ENCODE results near the gene MORF4L1. TPM values are rescaled to one million over a fixed set of nuclear protein-coding genes. Genes with fewer than 3 reads are reported as not detected.
"Not testable (repeated sequence)": the region's sequence is repeated elsewhere in the genome, so short reads cannot be mapped to it uniquely, and the experiment has no call there.

Gene MORF4L1
- total RNA-seq, 1 donor from 2014 or later: 491 TPM

- H3K4me3 Mint-ChIP-seq (ENCODE audit: unreplicated experiment): no peak overlapping the region
- no peak for DNase-seq (ENCODE audit: low spot score)
- peaks cover 6% of the 10 kb centered on the region for H3K36me3 Mint-ChIP-seq (ENCODE audit: low read depth)
- H3K27me3 Mint-ChIP-seq (ENCODE audit: low read depth): no peaks in the 10 kb centered on the region
- H3K4me1 Mint-ChIP-seq (ENCODE audit: low read depth): peaks cover 19% of the 10 kb centered on the region
- peaks cover 3% of the 10 kb centered on the region for H3K9me3 Mint-ChIP-seq (ENCODE audit: low read depth)
- no peak overlapping the region for H3K27ac Mint-ChIP-seq (ENCODE audit: unreplicated experiment)
- TF ChIP-seq, protein P1, sequence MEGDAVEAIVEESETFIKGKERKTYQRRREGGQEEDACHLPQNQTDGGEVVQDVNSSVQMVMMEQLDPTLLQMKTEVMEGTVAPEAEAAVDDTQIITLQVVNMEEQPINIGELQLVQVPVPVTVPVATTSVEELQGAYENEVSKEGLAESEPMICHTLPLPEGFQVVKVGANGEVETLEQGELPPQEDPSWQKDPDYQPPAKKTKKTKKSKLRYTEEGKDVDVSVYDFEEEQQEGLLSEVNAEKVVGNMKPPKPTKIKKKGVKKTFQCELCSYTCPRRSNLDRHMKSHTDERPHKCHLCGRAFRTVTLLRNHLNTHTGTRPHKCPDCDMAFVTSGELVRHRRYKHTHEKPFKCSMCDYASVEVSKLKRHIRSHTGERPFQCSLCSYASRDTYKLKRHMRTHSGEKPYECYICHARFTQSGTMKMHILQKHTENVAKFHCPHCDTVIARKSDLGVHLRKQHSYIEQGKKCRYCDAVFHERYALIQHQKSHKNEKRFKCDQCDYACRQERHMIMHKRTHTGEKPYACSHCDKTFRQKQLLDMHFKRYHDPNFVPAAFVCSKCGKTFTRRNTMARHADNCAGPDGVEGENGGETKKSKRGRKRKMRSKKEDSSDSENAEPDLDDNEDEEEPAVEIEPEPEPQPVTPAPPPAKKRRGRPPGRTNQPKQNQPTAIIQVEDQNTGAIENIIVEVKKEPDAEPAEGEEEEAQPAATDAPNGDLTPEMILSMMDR (IDR thresholded peaks at IDR 0.05): no peak
Observed at GRCh38 chr15:78850941-78851755, 21.5 kb upstream of the MORF4L1 start.

DNA sequence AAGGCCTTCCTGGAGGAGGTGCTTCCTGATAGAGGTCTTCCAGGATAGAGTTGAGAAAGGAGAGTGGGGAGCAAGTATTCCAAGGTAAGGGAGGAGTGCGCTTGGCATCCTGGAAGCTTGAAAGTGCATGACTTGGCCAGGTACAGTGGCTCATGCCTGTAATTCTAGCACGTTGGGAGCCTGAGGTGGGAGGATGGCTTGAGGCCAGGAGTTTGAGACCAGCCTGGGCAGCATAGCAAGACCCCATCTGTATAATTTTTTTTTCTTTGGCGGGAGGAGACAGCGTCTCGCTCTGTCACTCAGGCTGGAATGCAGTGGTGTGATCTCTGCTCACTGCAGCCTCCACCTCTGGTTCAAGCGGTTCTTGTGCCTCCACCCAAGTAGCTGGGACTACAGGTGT, 19.2 kb upstream of the MORF4L1 start:
- Mint-ChIP-seq H3K27me3 (ENCODE audit: low read depth) (no peaks in the 10 kb centered on the region), H3K4me3 (ENCODE audit: unreplicated experiment) (no peak overlapping the region), H3K27ac (ENCODE audit: unreplicated experiment) (no peak overlapping the region), H3K36me3 (ENCODE audit: low read depth) (peaks cover 5% of the 10 kb centered on the region), H3K4me1 (ENCODE audit: low read depth) (peaks cover 22% of the 10 kb centered on the region), H3K9me3 (ENCODE audit: low read depth) (peaks cover 3% of the 10 kb centered on the region)
- TF ChIP-seq, protein P1 (IDR thresholded peaks at IDR 0.05): no peak
- DNase-seq (ENCODE audit: low spot score): no peak

DNA sequence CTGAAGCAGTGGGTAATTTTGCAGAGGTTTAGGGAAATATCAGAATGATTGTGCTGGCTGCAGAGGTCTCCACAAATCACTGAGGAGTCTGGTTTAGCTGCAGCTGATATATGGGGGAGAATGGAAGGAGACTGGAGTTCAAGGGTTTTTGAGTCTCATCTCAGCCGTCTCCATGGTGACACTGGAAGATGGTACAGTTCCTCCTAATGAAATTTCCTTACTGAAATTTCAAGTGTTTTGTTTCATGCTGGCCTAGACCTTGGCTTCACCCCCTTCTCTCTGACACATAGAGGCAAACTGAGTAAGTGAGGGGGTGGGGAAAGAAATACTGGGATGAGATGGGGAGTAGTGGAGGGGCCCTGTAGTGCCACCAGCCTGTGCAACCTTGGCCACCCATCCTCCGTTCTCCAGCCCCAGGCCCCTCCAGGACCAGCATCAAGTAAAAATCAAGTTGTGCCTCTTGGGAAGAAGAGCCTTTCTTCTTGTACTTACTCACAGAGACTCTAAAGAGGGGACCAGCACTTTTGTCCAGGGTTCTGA, 17.8 kb upstream of the MORF4L1 start:
- peak overlapping the region; percentile 95 for H3K27ac Mint-ChIP-seq (ENCODE audit: unreplicated experiment)
- no peaks in the 10 kb centered on the region for H3K27me3 Mint-ChIP-seq (ENCODE audit: low read depth)
- H3K4me1 Mint-ChIP-seq (ENCODE audit: low read depth): peaks cover 24% of the 10 kb centered on the region
- DNase-seq (ENCODE audit: low spot score): no peak
- no peak overlapping the region for H3K4me3 Mint-ChIP-seq (ENCODE audit: unreplicated experiment)
- TF ChIP-seq, protein P1 (IDR thresholded peaks at IDR 0.05): no peak
- H3K9me3 Mint-ChIP-seq (ENCODE audit: low read depth): peaks cover 3% of the 10 kb centered on the region
- peaks cover 5% of the 10 kb centered on the region for H3K36me3 Mint-ChIP-seq (ENCODE audit: low read depth)

- no peak overlapping the region for H3K4me3 Mint-ChIP-seq (ENCODE audit: unreplicated experiment)
- H3K27me3 Mint-ChIP-seq (ENCODE audit: low read depth): no peaks in the 10 kb centered on the region
- H3K4me1 Mint-ChIP-seq (ENCODE audit: low read depth): peaks cover 30% of the 10 kb centered on the region
- peak overlapping the region; percentile 95 for H3K27ac Mint-ChIP-seq (ENCODE audit: unreplicated experiment)
- DNase-seq (ENCODE audit: low spot score): no peak
- H3K9me3 Mint-ChIP-seq (ENCODE audit: low read depth): peaks cover 3% of the 10 kb centered on the region
- TF ChIP-seq, protein P1 (IDR thresholded peaks at IDR 0.05): no peak
- H3K36me3 Mint-ChIP-seq (ENCODE audit: low read depth): peaks cover 5% of the 10 kb centered on the region
Observed at GRCh38 chr15:78855746-78856145, 16.9 kb upstream of the MORF4L1 start.

DNA sequence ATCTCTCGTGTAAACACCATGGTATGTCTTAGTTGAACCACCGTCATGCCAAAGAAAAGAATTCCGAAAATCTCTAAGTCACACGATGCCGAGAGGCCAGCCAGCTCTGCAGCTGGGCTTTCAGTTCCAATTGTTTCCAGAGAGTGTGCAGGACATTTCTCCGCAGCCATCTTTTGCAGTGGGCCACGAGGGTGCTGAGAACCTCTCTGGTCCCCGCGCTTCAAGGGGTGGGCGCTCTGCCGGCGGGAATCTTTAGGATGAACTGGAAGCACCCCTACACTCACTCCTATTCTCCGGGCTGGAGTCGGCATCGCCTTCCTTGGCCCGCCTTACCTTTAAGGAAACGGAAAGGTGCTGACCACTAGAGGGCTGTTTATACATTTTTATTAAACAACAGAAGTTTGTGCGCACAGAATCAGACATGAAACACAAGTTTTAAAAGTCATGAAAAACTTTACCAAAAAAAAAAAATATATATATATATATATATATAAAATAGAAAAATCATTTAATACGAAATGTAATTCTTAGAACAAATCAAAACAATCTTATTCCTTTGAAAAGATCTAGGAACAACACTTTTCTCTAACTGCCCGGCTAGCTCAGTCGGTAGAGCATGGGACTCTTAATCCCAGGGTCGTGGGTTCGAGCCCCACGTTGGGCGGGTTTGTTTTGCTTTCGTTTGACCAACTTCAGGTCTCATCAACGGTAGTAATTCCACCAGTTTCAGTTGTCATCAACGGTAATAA, 12.5 kb upstream of the MORF4L1 start:
- H3K9me3 Mint-ChIP-seq (ENCODE audit: low read depth): no peaks in the 10 kb centered on the region
- H3K27ac Mint-ChIP-seq (ENCODE audit: unreplicated experiment): peak overlapping the region; percentile 99
- no peaks in the 10 kb centered on the region for H3K36me3 Mint-ChIP-seq (ENCODE audit: low read depth)
- no peak for DNase-seq (ENCODE audit: low spot score)
- TF ChIP-seq, protein P1 (IDR thresholded peaks at IDR 0.05): peak; percentile 85
- H3K4me1 Mint-ChIP-seq (ENCODE audit: low read depth): peaks cover 19% of the 10 kb centered on the region
- H3K4me3 Mint-ChIP-seq (ENCODE audit: unreplicated experiment): peak overlapping the region; percentile 85
- H3K27me3 Mint-ChIP-seq (ENCODE audit: low read depth): no peaks in the 10 kb centered on the region

GRCh38 chr15:78865585-78865984, 7.1 kb upstream of the MORF4L1 start:
- DNase-seq (ENCODE audit: low spot score); H3K36me3 Mint-ChIP-seq (ENCODE audit: low read depth); H3K9me3 Mint-ChIP-seq (ENCODE audit: low read depth); H3K27me3 Mint-ChIP-seq (ENCODE audit: low read depth); H3K4me3 Mint-ChIP-seq (ENCODE audit: unreplicated experiment); H3K4me1 Mint-ChIP-seq (ENCODE audit: low read depth); H3K27ac Mint-ChIP-seq (ENCODE audit: unreplicated experiment): not testable (repeated sequence)

- H3K36me3 Mint-ChIP-seq (ENCODE audit: low read depth); H3K27me3 Mint-ChIP-seq (ENCODE audit: low read depth); H3K27ac Mint-ChIP-seq (ENCODE audit: unreplicated experiment); DNase-seq (ENCODE audit: low spot score); H3K4me3 Mint-ChIP-seq (ENCODE audit: unreplicated experiment); H3K9me3 Mint-ChIP-seq (ENCODE audit: low read depth); H3K4me1 Mint-ChIP-seq (ENCODE audit: low read depth): not testable (repeated sequence)
Observed at GRCh38 chr15:78866031-78866430, 6.7 kb upstream of the MORF4L1 start.
